Sigmoid colon (tissue), 4 donors: ENCODE data around the gene TMEM181.

Experiments
- CTCF ChIP-seq, 4 experiments: fragments of 450-650 bp in 3 of 4; fragments of 200-600 bp in 1 of 4; IDR thresholded peaks; one replicate each; pipeline ENCODE4 v1.5.1; 2016 to 2019; ENCODE audit warnings: antibody characterized with exemption in 4 of 4, mild to moderate bottlenecking in 3 of 4, moderate library complexity in 2 of 4
- EP300 ChIP-seq, 4 donors: sonication (generic); formaldehyde crosslinking; IDR thresholded peaks; one replicate each; pipeline ENCODE4 v1.6.1; 2017; ENCODE audit warnings: antibody characterized with exemption in 4 of 4
- POLR2A ChIP-seq, 2 donors: fragments of 450-650 bp; IDR thresholded peaks; one replicate each; pipeline ENCODE4 v1.6.1; 2016; ENCODE audit warnings: antibody characterized with exemption in 2 of 2, mild to moderate bottlenecking in 2 of 2, moderate library complexity in 2 of 2
- POLR2AphosphoS5 ChIP-seq, 4 donors: sonication (generic); formaldehyde crosslinking; IDR thresholded peaks; one replicate each; pipeline ENCODE4 v1.6.1; 2017; ENCODE audit warnings: antibody characterized with exemption in 4 of 4

- TF ChIP-seq CTCF (IDR thresholded peaks at IDR 0.05) (no peak), POLR2A (IDR thresholded peaks at IDR 0.05) (no peak), EP300 (IDR thresholded peaks at IDR 0.05) (peak in 1 of 4 donors; percentile 57), POLR2AphosphoS5 (IDR thresholded peaks at IDR 0.05) (peak in 1 of 4 donors; percentile 29)
Observed at GRCh38 chr6:158666628-158667359, 106.9 kb downstream of the TMEM181 start.
